ENCODE results near the gene MRTFA. TPM values are rescaled to one million over a fixed set of nuclear protein-coding genes. Genes with fewer than 3 reads are reported as not detected.

MRTFA gene
- total RNA-seq, 1 donor from 2014 or later: 52.8 TPM

GRCh38 chr22:40477683-40478337, 158.7 kb downstream of the MRTFA start:
- no peak for DNase-seq (ENCODE audit: low read depth, low spot score)
- no peak for TF ChIP-seq CTCF (conservative IDR thresholded peaks at IDR 0.05)
- no peak overlapping the region for H3K4me3 Mint-ChIP-seq
- no peak overlapping the region for H3K27ac Mint-ChIP-seq (ENCODE audit: unreplicated experiment)
- no peaks in the 10 kb centered on the region for H3K27me3 Mint-ChIP-seq (ENCODE audit: low read depth)
- H3K36me3 Mint-ChIP-seq (ENCODE audit: low read depth): no peaks in the 10 kb centered on the region
- peaks cover 20% of the 10 kb centered on the region for H3K4me1 Mint-ChIP-seq
- no peaks in the 10 kb centered on the region for H3K9me3 Mint-ChIP-seq

GRCh38 chr22:40476341-40476740, 160.2 kb downstream of the MRTFA start:
- no peak for TF ChIP-seq CTCF (conservative IDR thresholded peaks at IDR 0.05)

GRCh38 chr22:40473703-40474102, 162.8 kb downstream of the MRTFA start:
- no peak overlapping the region for H3K27ac Mint-ChIP-seq (ENCODE audit: unreplicated experiment)
- H3K27me3 Mint-ChIP-seq (ENCODE audit: low read depth): no peaks in the 10 kb centered on the region
- H3K36me3 Mint-ChIP-seq (ENCODE audit: low read depth): no peaks in the 10 kb centered on the region
- TF ChIP-seq CTCF (conservative IDR thresholded peaks at IDR 0.05): no peak
- no peaks in the 10 kb centered on the region for H3K9me3 Mint-ChIP-seq
- no peak for DNase-seq (ENCODE audit: low read depth, low spot score)
- peaks cover 10% of the 10 kb centered on the region for H3K4me1 Mint-ChIP-seq
- no peak overlapping the region for H3K4me3 Mint-ChIP-seq

More at GRCh38 chr22:40476341-40476740, 160.2 kb downstream of the MRTFA start:
- no peaks in the 10 kb centered on the region for H3K9me3 Mint-ChIP-seq
- no peak overlapping the region for H3K27ac Mint-ChIP-seq (ENCODE audit: unreplicated experiment)
- no peaks in the 10 kb centered on the region for H3K36me3 Mint-ChIP-seq (ENCODE audit: low read depth)
- no peaks in the 10 kb centered on the region for H3K27me3 Mint-ChIP-seq (ENCODE audit: low read depth)
- no peak for DNase-seq (ENCODE audit: low read depth, low spot score)
- no peak overlapping the region for H3K4me3 Mint-ChIP-seq
- H3K4me1 Mint-ChIP-seq: peaks cover 19% of the 10 kb centered on the region

- H3K27ac Mint-ChIP-seq (ENCODE audit: unreplicated experiment): no peak overlapping the region
Measured at GRCh38 chr22:40472579-40472978, 163.9 kb downstream of the MRTFA start.

GRCh38 chr22:40472051-40472450, 164.5 kb downstream of the MRTFA start:
- H3K36me3 Mint-ChIP-seq (ENCODE audit: low read depth): no peaks in the 10 kb centered on the region
- DNase-seq (ENCODE audit: low read depth, low spot score): no peak
- H3K4me1 Mint-ChIP-seq: no peaks in the 10 kb centered on the region
- no peaks in the 10 kb centered on the region for H3K9me3 Mint-ChIP-seq
- H3K4me3 Mint-ChIP-seq: no peak overlapping the region
- no peak for TF ChIP-seq CTCF (conservative IDR thresholded peaks at IDR 0.05)
- H3K27me3 Mint-ChIP-seq (ENCODE audit: low read depth): no peaks in the 10 kb centered on the region
- no peak overlapping the region for H3K27ac Mint-ChIP-seq (ENCODE audit: unreplicated experiment)

More at GRCh38 chr22:40472579-40472978, 163.9 kb downstream of the MRTFA start:
- Mint-ChIP-seq H3K36me3 (ENCODE audit: low read depth) (no peaks in the 10 kb centered on the region), H3K9me3 (no peaks in the 10 kb centered on the region), H3K27me3 (ENCODE audit: low read depth) (no peaks in the 10 kb centered on the region), H3K4me1 (peaks cover 2% of the 10 kb centered on the region), H3K4me3 (no peak overlapping the region)
- TF ChIP-seq CTCF (conservative IDR thresholded peaks at IDR 0.05): no peak
- no peak for DNase-seq (ENCODE audit: low read depth, low spot score)

All from neural crest cell (in vitro differentiated cells).